GM19452 (cell line): ENCODE measurements around the gene SYNJ2.

ENCODE experiments used
- ATAC-seq: cut with Tn5 transposase; IDR thresholded peaks from one replicate; pipeline ENCODE4 v1.9.1; 2021; ENCODE audit not compliant: unreplicated experiment

SYNJ2 gene

GRCh38 chr6:158024566-158025297 lies 43.1 kb downstream of the SYNJ2 start:
- ATAC-seq: no peak

GRCh38 chr6:158026054-158026900 lies 44.6 kb downstream of the SYNJ2 start:
- peak; percentile 86 for ATAC-seq

- ATAC-seq: no peak
These were observed 45.4 kb downstream of the SYNJ2 start for GRCh38 chr6:158026901-158027589.

- no peak for ATAC-seq
These were observed 46.1 kb downstream of the SYNJ2 start for GRCh38 chr6:158027590-158028285.

- no peak for ATAC-seq
These were observed 46.8 kb downstream of the SYNJ2 start for GRCh38 chr6:158028421-158028820.

DNA sequence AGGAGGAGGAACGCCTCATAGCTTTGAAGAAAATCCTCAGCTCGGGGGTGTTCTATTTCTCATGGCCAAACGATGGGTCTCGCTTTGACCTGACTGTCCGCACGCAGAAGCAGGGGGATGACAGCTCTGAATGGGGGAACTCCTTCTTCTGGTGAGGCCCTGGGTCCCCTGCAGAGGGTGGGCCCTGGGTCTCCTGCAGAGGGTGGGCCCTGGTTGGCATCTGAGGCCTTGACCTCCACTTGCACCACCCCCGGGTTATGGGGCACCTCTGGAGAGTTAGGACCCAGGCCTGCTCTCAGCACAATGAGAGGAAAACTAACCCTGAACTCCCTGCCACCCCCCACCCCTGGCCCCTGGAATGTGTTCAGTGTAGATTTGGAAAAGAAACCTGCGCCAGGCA lies 47.2 kb downstream of the SYNJ2 start:
- no peak for ATAC-seq

- no peak for ATAC-seq
These were observed 48.1 kb downstream of the SYNJ2 start for GRCh38 chr6:158029668-158030230.

DNA sequence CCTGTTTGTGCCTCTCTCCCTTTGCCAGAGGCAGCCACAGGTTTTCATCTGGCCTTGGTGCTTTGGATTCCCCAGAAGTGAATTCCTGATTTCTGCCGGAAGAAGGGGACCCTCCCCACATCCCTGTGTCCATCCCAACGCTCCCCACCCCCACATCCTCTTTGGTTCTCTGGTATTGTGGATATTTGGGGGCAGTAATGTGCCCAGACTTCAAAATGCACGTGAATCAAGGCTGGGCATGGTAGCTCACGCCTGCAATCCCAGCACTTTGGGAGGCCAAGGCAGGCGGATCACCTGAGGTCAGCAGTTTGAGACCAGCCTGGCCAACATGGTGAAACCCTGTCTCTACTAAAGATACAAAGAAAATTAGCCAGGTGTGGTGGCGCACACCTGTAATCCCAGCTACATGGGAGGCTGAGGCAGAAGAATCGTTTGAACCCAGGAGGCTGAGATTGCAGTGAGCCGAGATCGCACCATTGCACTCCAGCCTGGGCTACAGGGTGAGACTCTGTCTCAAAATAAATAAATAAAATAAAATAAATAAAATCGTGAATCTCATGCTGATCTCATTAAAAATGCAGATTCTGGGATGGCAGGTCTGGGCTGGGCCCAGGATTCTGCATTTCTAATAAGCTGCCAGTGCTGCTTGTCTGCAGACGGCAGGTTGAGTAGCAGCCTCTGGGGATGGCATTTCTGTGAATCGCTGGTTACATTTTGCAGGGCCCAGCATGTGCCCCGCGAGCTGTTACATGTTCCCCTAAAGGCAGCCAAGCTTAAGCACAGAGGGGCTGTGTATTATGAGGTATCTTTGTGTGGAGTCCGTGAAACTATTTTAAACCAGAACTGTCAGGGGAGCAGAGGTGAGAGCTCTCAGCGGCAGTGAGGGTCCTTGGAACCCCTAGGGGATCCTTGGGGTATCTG lies 49.0 kb downstream of the SYNJ2 start:
- ATAC-seq: no peak

DNA sequence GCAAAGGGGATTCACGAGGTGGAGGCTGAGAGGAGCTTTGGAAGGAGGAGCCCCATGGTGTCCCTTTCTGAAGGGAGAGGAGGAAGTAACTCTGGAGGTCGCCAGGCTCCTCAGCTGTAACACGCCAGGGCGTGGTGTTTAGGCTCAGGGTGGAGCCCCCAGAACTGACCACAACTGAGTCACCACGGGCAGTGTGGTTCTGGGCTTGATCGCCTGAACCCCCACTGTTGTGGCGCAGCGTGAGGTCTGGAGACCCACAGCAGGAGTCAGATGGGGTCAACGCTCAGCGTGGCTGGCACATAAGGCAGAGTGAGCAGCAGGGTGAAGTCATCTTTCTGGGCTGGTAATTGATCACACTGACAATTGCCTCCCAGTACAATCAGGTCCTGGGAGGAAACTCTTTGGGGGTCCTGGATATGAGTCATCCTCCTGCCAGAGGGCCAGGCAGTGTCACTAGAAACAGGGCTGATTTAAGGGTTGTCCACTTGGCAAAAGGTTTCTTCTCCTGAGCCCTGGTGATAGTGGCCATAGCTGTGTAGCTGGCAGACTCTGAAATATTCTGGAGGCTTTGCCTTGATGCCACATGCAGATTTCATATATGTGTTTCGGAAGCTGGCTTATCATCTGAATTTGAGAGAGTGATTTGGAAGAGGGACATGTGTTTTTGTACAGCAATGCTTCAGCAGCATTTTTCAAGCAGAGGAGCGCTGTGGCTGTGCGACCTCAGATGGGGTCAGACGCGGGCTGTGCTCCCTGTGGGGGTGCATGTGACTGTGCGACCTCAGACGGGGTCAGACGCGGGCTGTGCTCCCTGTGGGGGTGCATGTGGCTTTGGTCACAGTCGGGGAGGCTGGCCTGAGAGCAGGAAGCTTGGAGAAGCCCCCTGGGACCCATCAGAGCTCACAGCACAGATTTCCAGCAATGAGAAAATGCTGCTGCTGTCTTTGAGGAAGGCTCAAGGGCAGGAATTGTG lies 50.0 kb downstream of the SYNJ2 start:
- no peak for ATAC-seq

GRCh38 chr6:158032354-158032733 lies 50.7 kb downstream of the SYNJ2 start:
- ATAC-seq: no peak

GRCh38 chr6:158033077-158033750 lies 51.6 kb downstream of the SYNJ2 start:
- ATAC-seq: no peak

DNA sequence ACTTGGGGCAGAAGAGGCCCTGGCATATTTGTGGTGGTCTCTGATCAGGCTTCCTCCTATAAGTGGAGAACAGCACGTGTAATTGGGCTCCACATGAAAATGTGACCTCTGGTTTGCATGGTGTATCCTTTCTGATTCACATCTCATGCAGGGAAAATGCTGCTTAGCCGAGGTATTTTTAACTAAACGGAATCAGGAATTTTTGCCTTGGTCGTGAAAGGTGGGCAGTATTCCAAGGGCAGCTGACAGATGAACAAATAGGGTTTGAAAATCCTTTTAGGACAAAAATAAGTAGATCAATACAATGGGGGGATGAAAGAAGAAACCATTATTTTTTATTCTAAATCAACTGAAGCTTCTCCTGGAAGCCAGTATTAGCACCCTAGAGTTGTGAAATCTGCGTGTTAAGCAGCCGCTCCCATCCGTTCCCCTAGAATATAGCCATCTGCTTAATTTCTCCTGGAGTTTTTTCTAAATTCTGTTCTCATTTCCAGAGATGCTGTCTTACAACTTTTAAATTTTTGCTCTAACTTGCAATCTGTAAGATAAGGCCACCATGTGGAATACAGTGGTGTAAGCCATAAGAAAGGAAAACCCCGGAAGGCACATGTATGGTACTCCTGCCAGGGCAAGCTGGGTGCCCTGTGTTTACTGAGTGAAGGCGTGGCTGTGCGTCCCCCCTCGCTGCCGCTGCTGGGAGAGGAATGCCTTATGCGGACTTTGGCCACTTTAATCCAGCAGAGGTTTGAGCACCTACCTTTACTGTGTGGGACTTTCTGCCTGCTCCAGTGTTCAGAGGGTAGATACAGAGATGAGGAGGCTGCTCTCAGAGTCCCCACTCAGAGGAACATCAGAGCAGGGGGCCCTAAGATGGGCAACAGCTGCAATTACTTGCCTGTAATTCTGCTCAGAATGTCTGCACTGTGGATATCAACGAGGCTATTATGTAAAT lies 52.4 kb downstream of the SYNJ2 start:
- no peak for ATAC-seq

GRCh38 chr6:158036261-158036660 lies 54.6 kb downstream of the SYNJ2 start:
- ATAC-seq: no peak

DNA sequence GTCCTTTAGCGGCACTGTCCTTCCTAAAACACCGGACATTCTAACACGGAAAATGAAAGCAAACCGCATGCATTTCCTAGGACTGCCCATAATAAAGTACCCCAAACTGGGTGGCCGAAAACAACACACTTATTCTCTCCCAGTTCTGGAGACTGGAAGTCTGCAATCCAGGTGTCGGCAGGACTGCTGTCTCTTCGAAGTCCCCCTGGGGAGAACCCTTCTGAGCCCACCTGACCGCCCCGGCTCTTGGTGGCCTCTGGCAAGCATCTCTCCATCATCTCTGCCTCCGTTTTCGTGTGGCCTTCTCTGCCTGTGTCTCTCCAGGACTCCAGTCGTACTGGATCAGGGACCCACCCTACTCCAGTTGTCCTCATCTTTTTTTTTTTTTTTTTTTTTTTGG lies 55.4 kb downstream of the SYNJ2 start:
- no peak for ATAC-seq

DNA sequence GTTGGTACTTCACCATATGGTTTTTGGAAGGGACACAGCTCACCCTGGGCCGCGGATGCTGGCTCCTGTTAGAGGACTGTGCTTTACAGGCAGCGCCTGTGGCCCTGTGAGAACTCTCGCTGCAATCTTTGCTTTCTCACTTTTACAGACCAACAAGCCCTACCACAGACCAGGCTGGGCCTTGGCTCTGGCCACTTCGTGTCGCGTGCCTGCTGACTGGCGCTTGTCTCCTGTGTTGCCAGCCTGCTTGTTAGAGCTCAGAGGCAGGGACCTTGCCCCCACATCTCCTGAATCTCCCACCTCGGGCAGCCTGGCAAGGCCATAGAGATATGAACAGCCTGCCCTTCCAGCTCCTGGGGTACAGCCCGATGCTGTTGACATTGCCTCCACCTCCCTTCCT lies 56.1 kb downstream of the SYNJ2 start:
- no peak for ATAC-seq

GRCh38 chr6:158038291-158039177 lies 56.9 kb downstream of the SYNJ2 start:
- no peak for ATAC-seq
